Esophagus squamous epithelium (tissue), 4 donors: ENCODE data around the gene THBS2.

Source experiments
- CTCF ChIP-seq, 6 experiments: fragments of 450-650 bp in 4 of 6; fragments of 200-600 bp in 2 of 6; sonication (generic) in 2 of 6; IDR thresholded peaks; one replicate each; pipeline ENCODE4 v1.5.1; 2016 to 2019; ENCODE audit warnings: antibody characterized with exemption in 6 of 6, mild to moderate bottlenecking in 4 of 6, moderate library complexity in 4 of 6
- POLR2A ChIP-seq, 4 donors: fragments of 450-650 bp; IDR thresholded peaks; one replicate each; pipeline ENCODE4 v1.6.1; 2017; ENCODE audit warnings: antibody characterized with exemption in 4 of 4, mild to moderate bottlenecking in 4 of 4, moderate library complexity in 3 of 4

GRCh38 chr6:169243661-169244060 lies 10.0 kb downstream of the THBS2 start:
- no peak for TF ChIP-seq CTCF (IDR thresholded peaks at IDR 0.05)
- TF ChIP-seq POLR2A (IDR thresholded peaks at IDR 0.05): no peak
